Inflammatory macrophage treated with lipopolysaccharide for 4 hours (primary cell): ENCODE data around the gene GRIN2C.

Source experiments
- DNase-seq: peaks from one replicate; pipeline ENCODE4 v3.0.0-alpha.2; 2020

Gene GRIN2C

DNA sequence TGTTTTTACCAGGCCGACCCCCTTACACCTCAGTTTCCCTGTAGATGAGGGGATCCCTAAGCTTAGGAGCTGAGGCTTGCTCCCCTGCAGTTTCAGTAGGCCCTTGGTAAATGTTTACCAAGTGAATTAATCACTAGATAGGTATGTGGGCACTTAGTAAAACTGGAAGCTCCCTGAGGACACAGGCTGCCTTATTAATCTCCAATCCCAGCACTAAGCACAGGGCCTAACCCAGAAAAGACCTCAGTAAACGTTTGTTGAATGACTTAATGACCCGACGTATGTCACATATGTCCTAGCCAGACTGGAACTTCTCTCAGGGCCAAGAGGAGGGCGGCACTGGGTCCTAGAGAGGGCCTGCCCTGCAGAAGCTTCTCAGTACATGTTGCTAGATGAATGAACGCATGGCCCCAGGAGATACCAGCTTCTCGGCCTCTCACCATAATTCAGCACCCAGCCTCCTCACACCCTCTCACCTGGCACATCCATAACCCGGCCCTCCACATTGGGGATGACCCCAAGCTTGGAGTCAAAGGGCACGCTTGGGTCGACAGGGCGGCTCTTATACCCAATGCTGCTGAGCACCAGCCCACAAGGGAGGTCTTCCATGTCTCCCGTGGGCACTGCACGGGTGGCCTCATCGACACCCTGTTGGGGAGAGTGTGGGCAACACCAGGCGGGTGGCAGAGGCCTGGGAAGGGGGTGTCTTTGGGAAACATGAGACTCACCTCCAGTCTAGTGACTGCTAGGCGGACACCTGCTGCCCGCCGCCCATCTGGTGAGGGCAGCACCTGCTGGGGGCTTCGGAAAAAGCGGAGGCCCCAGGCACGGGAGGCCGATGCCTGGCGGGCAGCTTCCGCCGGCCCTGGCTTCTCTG is 4.0 kb upstream of the GRIN2C start:
- no peak for DNase-seq

DNA sequence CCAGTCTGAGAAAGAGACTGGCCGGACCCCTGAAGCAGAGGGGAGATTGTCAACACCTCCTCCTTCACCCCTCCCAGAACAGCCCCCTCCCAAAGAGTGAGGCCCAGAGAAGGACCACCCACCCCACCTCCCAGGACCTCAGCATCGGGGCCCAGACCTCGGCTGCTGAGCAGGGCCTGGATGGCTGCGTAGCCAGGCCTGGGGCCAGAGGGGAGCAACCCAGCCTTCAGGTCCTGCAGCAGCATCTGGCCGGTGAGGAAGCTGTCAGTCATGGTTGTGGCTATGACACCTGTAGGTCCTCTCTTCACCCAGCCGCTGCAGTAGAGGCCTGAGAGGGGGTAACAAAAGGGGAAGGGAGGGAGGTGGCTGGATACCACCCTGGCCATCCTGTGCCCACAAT is 3.2 kb upstream of the GRIN2C start:
- DNase-seq: no peak

DNA sequence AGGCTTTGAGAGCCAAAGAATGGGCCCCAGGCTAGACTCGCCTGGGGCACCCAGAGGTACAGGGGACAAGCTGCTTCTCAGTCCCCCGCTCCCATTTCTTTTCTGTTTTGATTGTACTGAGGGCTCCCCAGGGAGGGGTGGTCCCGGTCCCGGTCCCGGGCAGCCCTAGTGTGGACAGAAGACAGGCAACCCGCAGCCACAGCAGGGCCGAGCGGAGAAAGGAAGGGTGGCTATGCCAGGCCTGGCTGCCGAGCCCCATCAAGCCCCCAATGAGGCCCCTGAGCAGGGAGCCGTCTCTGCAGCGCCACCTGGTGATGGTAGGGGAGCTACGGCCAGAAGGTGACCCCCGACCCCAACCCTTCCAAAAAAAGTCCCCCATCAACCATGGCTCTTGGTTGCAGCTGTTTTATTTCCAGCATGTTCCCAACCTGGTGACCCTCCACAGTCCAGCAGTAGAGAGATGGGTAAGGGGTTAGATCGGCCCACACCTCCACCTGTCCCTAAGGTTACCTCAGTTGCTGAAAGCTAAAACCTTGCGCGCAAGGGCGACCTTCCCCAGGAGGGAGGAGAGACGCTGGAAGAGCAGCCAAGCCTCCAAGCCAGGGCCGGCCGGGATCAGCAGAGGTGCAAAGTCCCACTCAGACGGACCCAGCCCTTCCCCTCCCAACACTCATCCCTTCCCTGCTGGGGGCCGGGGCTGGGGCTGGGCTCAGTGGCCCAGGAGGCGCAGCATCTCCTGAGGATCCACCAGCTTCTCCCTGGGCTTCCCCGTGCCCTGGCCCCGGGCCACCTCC is 2.6 kb upstream of the GRIN2C start:
- DNase-seq: peak; percentile 51

DNA sequence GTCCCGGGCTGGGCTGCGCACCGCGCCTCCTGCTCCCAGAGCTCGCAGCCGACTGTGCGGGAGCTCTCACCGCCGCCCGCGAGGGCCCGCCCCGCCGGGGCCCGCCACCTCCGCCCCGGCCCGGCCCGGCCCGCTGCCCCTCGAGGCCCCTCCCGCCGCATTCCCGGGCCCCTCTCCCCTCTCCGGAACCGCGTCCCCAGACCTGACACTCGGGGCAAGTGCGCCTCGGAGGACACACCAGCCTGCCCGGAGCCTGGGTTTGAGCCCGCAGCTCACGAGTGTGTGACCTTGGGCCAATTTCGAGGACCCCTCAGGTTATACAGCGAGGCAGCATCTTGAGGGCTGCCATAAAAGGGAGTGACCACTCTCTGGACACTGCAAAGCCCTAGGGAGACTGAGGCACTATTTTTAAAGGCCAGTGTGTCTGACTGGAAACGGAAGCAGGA is 2.0 kb upstream of the GRIN2C start:
- DNase-seq: no peak

DNA sequence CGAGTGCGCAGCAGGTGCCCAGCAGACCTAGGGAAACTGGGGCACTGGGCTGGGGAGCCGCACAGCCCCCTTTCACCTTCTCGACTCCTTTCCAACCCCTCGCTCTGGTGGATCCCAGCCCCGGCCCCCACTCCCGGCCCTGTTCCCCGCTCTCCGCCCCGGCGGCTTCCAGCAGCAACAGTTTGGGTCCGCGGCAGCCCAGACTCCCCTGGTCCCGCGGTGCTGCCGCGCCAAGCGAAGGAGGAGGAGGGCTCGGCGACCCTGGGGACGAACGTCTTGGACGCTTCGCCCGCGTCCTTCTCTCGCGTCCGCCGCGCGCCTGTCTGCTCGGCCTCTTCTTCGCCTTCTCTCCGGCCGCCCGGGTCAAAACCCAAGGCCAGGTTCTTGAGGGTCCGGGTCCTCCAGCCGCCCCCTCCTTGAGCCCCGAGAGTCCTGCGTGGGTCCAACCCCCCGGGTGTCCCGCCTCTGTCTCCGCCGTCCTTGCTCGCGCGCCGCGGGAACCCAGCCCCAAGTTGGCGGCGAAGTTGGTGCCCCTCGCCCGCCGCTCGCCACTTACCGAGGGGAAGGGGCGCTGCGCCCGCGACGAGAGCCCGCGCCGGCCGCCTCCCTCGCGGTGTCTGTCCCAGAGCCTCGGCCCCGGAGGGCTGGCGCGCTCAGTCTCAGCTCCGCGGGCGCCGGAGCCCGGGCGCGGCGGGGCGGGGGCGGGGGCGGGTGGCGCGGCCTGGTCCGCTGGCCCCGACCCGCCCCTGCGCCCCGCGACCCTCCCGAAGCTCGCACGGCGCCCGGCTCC is 1.4 kb upstream of the GRIN2C start:
- no peak for DNase-seq

DNA sequence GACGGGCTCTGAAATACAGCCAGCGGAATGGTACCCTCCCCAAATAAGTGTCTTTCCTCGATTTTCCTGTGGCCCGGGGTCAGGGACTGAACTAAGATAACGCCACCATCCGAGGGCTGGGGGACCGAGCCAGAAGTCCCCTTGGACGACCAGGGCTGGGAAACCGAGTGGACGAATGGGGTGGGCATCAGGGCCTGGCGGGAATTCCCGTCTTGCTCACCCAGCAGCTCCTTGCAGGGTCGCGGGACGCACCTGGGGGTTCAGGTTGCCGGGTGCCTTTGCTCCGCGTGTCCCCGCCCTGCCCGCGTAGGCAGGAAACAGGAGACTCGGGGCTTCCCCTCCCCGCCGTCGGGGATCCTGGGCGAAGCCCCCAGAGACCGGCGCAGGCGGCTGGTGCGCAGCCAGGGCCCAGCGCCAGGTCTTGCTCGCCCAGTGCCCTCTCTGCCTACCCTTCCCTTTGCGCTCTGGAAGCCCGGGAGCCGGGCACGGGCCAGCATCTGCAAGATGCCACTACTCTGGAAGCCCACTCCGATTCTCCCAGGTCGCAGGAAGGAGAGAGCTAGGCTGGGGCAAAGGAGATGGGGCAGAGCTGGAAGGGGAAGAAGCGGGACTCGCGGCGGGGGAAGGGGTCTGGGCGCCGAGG is 665 bp upstream of the GRIN2C start:
- no peak for DNase-seq

DNA sequence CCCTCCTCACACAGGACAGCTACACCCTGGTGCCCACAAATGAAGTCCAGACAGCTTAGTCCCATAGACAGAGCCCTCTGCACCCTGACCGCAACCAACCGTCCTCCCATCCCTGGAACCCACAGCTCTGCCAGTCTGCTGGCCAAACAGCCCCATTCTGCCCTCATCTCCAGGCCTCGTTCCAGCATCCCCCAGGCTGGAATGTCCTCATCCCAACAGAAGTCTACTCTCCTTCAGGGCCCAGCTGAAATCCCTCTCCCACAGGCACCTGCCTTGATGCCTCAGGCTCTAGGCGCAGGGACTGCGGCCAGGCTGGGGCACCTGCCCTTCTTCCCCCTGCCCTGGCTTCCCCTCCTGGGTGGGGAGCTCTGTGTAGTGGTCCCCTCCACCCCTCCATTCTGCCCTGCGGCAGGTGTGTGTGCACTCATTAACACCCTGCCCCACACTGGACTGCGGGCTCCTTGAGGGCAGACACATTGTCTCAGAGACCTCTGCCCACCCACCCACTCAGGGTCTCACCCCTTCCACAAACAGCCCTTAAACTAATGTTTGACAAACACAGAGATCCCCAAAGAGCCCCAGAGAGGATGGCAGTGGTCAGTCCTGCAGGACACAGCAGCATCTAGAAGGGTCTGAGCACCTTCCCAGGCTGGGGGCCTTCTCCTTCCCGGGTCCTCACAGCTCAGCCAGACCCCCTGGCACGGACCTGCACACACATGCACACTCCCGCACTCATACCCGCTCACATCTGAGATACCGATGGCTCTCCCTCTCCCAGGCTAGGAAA is 820 bp downstream of the GRIN2C start:
- no peak for DNase-seq

DNA sequence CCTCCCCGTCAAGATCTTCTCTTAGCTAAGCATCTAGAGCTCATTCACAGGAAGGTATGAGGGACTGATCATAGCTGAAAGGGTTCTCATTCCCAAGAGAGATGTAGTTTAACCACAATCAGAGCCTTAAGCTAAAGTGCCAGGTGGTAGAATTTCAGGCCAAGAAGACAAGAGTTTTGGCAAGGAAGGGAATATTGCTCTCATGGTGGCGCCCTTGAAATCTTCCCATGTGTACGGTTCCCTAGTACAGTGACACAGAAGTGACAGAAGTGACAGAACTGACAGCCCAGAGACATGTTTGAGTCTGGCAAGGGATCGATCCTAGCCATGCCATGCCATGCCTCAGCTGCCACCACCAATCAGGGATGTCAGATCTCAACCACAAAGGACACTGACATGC is 2.5 kb downstream of the GRIN2C start:
- DNase-seq: no peak

DNA sequence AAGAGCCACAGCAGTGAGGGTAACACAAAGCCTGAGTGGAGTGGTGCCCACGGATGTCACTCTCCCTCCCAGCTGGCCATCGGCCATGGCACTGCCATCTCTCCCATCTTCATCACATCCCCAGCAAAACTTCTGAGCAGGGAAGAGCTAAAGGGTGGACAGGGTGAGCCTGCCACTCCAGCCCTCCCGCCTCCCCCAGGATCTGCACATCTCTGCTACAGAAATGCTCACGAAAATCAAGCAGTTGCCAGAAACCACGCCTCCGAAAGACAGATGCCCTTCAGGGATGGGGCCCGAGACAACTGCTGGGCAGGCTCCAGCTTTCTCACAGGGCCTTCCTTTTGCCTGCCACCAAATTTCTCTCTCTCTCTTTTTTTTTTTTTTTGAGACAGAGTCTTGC is 3.6 kb downstream of the GRIN2C start:
- DNase-seq: no peak

DNA sequence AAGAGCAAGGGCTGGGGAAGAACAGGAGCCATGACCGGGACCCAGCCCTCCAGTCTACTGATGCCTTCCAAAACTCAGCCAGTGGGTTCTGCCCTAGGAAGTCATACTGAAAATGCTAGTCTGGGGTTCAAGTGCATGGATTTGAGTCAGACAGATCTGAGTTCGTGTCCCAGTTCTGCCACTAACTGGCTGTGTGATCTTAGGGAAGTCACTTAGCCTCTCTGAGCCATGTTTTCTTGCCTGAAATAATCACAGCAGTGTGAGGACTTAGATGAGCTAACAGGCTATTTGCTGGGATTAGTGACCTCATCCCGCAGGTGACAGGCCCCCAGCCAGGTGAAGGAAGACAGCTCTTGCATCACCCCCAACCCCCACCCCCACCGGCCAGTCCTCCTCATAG is 4.4 kb downstream of the GRIN2C start:
- no peak for DNase-seq

DNA sequence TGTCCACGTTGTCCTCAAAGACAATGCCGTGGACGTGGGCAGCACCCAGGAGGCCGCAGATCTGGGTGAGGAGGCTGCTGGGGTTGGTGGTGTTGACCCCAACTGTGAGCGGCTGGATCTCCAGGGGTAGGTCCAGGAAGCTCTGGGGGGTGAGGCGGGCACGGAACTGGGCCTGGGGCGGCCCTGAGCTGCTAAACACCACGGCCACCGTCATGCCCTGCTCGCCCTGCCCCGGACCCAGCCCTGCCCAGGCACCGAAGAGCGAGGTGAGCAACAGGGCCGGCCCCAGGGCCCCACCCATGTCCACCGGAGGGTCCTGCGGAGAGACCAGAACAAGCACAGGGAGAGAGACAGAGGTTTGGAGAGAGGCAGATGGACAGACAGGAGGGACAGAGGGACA is 4.9 kb downstream of the GRIN2C start:
- DNase-seq: no peak

DNA sequence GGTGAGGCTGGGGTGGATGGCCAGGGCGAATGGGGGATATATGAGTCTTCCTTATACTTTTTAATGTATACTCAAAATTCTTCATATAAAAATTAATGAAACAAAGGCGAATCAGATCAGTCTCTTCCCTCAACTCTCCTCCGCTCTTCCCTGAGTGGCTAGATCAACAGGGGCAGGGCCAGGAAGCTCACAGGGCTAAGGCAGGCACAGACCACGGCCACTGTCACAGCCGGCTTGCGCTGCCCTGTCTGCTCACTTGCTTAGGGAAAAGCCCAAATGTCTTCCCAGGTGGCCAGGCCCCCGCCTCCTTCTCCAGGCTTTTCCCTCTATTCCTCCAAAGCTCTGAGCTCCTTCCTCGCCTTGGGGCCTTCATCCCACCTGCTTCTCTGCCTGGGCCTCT is 6.0 kb downstream of the GRIN2C start:
- no peak for DNase-seq

DNA sequence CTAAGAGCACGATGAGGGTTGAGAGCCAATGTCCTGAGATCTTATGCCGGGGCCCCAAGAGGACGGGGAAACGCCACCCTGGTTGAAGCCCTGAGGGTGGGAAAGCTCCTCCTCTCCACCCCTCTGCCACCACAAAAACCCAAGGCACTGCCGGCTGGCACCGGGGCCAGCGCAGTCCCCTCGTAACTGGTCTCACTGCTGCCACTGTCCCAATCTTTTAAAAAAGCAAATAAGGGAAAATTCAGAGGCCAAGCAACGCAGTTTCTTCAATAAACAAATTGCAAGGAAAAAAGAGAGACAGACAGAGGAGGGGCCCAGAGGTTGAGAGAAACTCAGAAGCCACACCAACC is 6.7 kb downstream of the GRIN2C start:
- DNase-seq: no peak

DNA sequence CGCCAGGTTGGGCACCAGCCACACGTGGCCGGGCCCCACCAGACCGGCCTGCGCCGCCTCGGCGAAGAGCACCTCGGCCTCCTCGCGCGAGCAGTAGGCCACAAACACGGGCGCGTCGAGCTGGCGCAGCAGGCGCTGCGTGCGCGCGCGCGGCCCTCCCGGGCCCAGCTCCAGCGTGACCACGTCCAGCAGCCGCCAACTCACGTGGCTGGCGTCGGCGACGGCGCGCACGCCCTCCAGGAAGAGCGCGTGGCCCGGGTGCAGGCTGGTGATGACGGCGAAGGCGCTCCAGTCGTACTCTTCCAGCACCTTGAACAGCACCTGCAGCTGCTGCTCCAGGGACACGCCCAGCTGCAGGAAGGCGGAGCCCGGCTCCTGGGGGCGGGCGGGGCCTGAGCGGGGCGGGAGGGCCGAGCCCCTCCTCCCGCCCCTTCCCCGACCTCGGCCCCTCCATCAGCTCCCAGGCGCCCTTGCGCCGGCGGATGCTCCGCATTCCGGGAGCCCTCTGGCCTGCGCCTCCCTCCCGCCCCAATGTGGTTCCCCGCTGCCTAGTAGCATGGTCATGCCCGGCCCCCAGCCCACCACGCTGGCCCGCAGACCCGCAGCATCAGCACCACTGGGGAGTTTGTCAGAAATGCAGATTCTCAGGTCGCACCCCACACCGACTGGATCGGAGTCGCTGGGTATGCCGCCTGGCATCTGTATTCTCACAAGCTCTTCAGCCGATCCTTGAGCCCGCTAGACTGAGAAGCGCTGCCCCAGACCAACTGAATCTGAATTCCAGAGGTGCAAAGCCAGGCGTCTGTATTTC is 7.2 kb downstream of the GRIN2C start:
- DNase-seq: no peak

DNA sequence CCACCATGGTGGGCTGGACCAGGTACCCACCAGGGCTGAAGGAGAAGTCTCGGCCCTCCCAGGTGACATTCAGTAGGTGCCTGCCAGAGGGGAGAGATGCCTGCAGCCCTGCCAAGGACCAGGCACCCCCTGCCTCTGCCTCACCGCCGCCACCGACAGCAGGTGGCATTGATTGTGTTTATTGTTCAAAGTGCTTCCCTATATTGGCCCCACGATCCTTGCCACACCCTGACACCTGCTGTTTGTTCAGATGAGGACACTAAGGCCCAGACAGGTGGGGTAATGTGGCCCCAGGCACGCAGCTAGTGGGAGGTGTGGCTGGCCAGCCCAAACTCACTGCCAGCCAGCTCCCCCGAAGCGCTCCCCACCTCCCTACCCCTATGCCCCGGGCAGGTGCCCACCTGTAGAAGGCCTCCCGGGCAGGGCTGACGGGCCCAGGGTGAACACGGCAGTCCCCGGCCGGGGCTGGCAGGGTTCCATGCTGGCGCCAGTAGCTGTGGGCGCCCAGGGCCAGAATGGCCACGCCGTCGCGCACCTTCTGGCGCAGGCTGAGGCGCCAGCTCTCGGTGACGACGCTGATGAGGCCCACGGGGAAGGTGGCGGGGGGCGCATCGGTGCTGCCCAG is 8.0 kb downstream of the GRIN2C start:
- no peak for DNase-seq

DNA sequence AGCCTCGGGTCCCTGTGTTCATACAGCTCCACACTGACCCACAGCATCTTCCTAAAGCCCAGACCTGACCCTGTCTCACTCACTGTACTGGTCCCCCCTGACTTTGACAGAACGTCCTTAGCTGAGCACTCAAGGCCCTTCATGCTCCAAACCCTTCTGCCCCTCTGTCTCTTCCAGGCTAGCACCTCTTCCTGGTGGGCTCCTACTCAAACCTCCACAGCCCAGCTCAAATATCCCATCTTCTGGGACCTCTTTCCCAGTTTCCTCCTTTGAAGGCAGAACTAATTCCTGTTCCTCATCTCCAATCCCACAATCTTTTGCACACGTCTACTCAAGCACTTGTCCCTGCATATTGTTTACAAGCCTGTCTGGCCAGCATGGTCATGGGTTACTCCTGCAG is 8.8 kb downstream of the GRIN2C start:
- DNase-seq: no peak

DNA sequence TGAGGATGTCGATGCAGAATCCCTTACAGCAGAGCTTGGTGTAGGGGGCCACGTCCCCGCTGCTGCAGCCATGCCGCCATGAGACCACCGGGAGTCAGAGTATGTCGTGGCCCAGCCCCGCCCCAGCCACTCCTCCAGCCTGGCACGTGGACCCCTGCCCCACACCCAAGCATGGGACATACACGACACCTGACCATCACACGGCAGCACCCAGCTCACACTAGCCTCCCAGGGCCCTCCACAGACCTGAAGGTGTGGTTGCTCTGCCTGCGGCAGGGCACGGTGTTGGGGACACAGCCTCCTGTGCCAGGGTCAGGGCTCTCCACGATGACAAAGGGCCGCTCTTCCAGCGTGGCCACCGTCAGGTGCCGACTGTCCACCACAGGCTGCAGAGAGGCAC is 9.4 kb downstream of the GRIN2C start:
- no peak for DNase-seq

DNA sequence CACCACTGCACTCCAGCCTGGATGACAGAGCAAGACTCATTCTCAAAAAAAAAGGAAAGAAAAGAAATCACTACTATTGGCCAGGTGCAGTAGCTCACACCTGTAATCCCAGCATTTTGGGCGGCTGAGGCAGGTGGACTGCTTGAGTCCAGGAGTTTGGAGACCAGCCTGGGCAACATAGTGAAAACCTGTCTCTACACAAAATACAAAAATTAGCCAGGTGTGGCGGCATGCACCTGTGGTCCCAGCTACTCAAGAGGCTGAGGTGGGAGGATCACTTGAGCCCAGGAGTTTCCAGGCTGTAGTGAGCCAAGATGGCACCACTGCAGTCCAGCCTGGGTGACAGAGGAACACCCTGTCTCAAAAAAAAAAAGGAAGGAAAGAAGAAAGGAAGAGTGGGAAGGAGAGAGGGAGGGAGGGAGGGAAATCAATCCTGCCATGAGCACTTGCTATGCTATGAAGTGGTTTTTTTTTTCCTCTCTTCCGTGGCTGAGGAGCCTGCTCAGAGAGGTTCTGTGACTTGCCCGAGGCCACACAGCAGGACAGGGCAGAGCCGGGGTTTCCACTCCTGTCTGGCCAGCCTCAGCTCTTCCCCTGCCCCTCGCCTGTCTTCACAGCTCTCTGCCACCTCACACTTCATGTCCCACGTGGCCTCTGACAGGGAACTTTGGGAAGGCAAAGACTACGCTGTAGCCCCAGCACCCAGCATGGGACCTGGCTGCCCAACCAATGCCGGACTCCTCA is 10.9 kb downstream of the GRIN2C start:
- no peak for DNase-seq

DNA sequence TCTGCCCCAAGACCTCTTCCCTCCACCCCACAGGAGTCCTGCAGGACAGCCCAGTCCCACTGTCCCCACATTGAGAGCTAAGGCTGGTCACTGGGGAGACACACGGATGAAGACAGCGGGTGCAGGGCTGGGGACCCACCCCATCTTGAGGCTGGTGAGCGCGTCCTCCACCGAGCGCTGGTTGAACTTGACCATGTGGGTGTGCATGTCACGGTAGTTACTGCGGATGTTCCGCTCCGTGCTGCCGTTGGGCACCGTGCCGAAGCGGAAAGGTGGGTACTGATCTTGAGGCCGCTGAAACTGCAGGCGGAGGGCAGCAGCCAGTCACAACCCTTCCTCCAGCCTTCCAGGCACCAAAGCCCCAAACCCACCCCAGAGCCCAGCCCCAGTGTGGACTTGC is 13.1 kb downstream of the GRIN2C start:
- DNase-seq: no peak

DNA sequence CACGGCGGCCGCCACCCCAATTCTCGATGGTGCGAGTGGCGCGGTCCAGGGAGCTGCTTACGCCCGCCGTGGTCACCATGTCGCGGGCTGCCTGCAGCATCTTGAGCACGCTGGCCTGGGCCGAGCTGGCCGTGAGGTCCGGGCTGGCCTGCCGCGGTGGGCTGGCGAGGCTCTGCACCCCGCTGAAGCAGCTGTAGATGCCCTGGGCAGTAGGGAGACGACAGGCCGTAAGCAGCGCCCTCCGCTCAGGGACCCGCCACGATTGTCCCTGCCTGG is 16.4 kb downstream of the GRIN2C start:
- DNase-seq: no peak
